Coronary artery (tissue), 2 donors: ENCODE data around the gene MARCHF3.

Source experiments
- DNase-seq: peaks from one replicate; pipeline ENCODE4 v3.0.0-alpha.2; 2017; ENCODE audit warnings: low spot score
- H3K27ac ChIP-seq, 2 donors: fragments of 200-600 bp; sonication (generic); one replicate each; pipeline ENCODE4 v1.5.1; 2016 to 2019
- H3K4me3 ChIP-seq: fragments of 200-600 bp; sonication (generic); 2 replicates; pipeline ENCODE4 v1.5.1; 2016; ENCODE audit warnings: mild to moderate bottlenecking, moderate library complexity
- CTCF ChIP-seq: fragments of 200-600 bp; sonication (generic); IDR thresholded peaks from one replicate; pipeline ENCODE4 v1.5.1; 2019; ENCODE audit warnings: antibody characterized with exemption

The MARCHF3 gene

GRCh38 chr5:127012916-127013315 is 17.4 kb downstream of the MARCHF3 start:
- no peak for DNase-seq
- Histone ChIP-seq H3K27ac (no peak overlapping the region), H3K4me3 (no peak overlapping the region)
- no peak for TF ChIP-seq CTCF

- H3K4me3 ChIP-seq, result no peak overlapping the region
- TF ChIP-seq CTCF, result no peak
- no peak overlapping the region for H3K27ac ChIP-seq
- no peak for DNase-seq
Observed at GRCh38 chr5:127011961-127012644, 18.3 kb downstream of the MARCHF3 start.

GRCh38 chr5:127011153-127011552 is 19.2 kb downstream of the MARCHF3 start:
- H3K27ac ChIP-seq, result no peak overlapping the region
- no peak overlapping the region for H3K4me3 ChIP-seq
- no peak for DNase-seq
- no peak for TF ChIP-seq CTCF

- Histone ChIP-seq H3K4me3 (no peak overlapping the region), H3K27ac (no peak overlapping the region)
- TF ChIP-seq CTCF, result no peak
- no peak for DNase-seq
Observed at GRCh38 chr5:127010362-127010761, 20.0 kb downstream of the MARCHF3 start.

GRCh38 chr5:127009784-127010183 is 20.6 kb downstream of the MARCHF3 start:
- TF ChIP-seq CTCF, result no peak
- Histone ChIP-seq H3K4me3 (no peak overlapping the region), H3K27ac (no peak overlapping the region)
- no peak for DNase-seq

GRCh38 chr5:127008300-127008975 is 21.9 kb downstream of the MARCHF3 start:
- no peak overlapping the region for H3K27ac ChIP-seq
- no peak overlapping the region for H3K4me3 ChIP-seq
- TF ChIP-seq CTCF, result no peak
- no peak for DNase-seq

GRCh38 chr5:127007522-127007921 is 22.8 kb downstream of the MARCHF3 start:
- no peak for TF ChIP-seq CTCF
- H3K4me3 ChIP-seq, result no peak overlapping the region
- H3K27ac ChIP-seq, result no peak overlapping the region
- DNase-seq, result no peak
